IPS-20b (cell line): Measurements from ENCODE around the gene METTL13.
"Not testable (repeated sequence)": the region's sequence is repeated elsewhere in the genome, so short reads cannot be mapped to it uniquely, and the experiment has no call there.

Experiments
- H3K27ac ChIP-seq: one replicate; pipeline ENCODE4 v1.5.1; 2013; ENCODE audit warnings: low read length
- H3K27me3 ChIP-seq: 2 replicates; pipeline ENCODE4 v1.6.1; 2013; ENCODE audit warnings: mild to moderate bottlenecking, low read length, inconsistent platforms; ENCODE audit not compliant: insufficient read depth
- H3K36me3 ChIP-seq: 2 replicates; pipeline ENCODE4 v1.6.1; 2013; ENCODE audit warnings: low read depth, mild to moderate bottlenecking, inconsistent platforms, low read length, moderate library complexity; ENCODE audit not compliant: insufficient read depth
- H3K4me1 ChIP-seq: 2 replicates; pipeline ENCODE4 v1.6.1; 2013; ENCODE audit warnings: mild to moderate bottlenecking, control low read depth, inconsistent platforms, low read length, moderate library complexity; ENCODE audit not compliant: insufficient read depth
- H3K4me3 ChIP-seq: 2 replicates; pipeline ENCODE4 v1.5.1; 2013; ENCODE audit warnings: mild to moderate bottlenecking, low read length, inconsistent platforms
- H3K9ac ChIP-seq: 2 replicates; pipeline ENCODE4 v1.6.1; 2013; ENCODE audit warnings: low read depth, mild to moderate bottlenecking, inconsistent platforms, low read length, moderate library complexity
- H3K9me3 ChIP-seq: 2 replicates; pipeline ENCODE4 v1.6.1; 2013; ENCODE audit warnings: mild to moderate bottlenecking, low read depth, low read length, inconsistent platforms; ENCODE audit not compliant: insufficient read depth

The METTL13 gene

DNA sequence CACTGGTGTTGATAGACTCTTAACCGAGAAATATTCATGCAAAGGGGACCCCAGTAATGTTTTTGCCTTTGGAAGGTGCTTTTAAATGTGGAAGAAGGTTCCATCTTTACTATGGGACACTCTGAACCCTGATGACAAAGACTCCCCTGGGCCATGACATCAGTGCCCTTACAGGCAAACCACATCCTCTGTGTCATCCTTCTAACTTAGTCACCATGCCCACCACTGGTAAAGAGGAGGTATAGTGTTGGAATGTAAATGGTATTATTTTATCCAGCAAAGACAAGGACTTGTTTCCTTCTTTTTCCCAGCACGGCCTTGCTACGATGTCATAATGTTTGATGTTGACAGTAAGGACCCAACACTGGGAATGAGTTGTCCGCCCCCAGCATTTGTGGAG lies 12.6 kb downstream of the METTL13 start:
- H3K27ac ChIP-seq = no peak overlapping the region
- no peak overlapping the region for H3K4me3 ChIP-seq
- H3K4me1 ChIP-seq = no peaks in the 10 kb centered on the region
- H3K36me3 ChIP-seq = peaks cover 94% of the 10 kb centered on the region
- no peaks in the 10 kb centered on the region for H3K9me3 ChIP-seq
- no peak overlapping the region for H3K9ac ChIP-seq
- H3K27me3 ChIP-seq = no peaks in the 10 kb centered on the region

DNA sequence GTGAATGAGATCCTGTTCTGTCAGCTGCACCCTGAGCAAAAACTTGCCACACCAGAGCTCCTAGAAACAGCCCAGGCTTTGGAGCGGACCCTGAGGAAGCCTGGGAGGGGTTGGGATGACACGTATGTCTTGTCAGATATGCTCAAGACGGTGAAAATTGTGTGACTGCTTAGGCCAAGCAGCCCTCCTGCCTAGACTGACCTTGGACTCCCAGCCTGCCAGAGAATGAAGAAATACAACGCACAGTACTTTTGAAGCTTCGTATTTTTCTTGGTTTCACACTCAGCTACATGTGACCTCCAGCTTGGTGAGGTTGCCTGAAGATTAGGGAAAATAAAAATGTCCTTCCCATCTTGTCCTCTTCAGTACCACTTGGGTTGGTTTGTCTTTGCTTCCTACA lies 15.1 kb downstream of the METTL13 start:
- Histone ChIP-seq H3K27ac (no peak overlapping the region), H3K4me3 (no peak overlapping the region), H3K9ac (no peak overlapping the region), H3K36me3 (peaks cover 69% of the 10 kb centered on the region), H3K9me3 (no peaks in the 10 kb centered on the region), H3K4me1 (peaks cover under 1% of the 10 kb centered on the region; the same call in 1 of the 2 replicates), H3K27me3 (no peaks in the 10 kb centered on the region)

DNA sequence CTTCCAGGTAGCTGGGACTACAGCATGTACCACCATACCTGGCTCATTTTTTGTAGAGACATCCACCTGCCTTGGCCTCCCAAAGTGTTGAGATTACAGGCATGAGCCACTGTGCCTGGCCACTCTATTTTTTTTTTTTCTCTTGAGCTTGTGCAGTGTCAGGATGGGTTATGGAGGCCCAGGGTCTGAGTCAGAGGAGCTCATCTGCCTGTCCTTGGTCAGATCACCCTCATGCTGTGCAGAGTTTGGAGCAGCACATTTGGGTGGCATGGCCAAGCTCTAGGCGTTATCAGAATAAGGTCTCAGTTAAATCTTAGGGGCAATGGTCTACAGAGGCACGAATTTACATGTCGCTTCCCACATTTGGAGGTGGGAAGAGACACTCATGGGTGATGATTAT lies 16.9 kb downstream of the METTL13 start:
- H3K9ac ChIP-seq = no peak overlapping the region
- H3K27ac ChIP-seq = no peak overlapping the region
- H3K36me3 ChIP-seq = peaks cover 51% of the 10 kb centered on the region
- no peaks in the 10 kb centered on the region for H3K9me3 ChIP-seq
- no peak overlapping the region for H3K4me3 ChIP-seq
- H3K4me1 ChIP-seq = peaks cover 4% of the 10 kb centered on the region; the same call in 1 of the 2 replicates
- H3K27me3 ChIP-seq = no peaks in the 10 kb centered on the region

DNA sequence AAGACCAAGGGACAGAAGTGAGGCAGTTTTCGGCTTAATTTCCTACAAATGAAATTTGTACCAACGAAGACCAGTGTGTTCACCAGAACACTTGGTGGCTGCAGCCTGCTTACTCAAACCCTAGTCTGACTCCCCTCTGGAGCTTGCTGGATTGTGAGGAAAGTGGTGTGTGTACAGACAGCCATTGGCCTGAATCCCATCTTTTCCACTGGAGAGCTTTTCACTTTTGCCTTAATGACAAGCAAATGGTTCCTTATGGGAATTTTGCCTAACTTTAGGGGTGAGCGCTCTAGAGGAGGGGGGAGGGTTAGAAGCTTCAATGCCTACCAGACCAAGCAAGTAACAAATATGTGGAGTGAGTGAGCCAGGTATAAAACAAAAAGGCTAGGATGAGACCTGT lies 17.3 kb downstream of the METTL13 start:
- Histone ChIP-seq H3K27ac (no peak overlapping the region), H3K9ac (no peak overlapping the region), H3K4me1 (peaks cover 4% of the 10 kb centered on the region; the same call in 1 of the 2 replicates), H3K36me3 (peaks cover 47% of the 10 kb centered on the region), H3K4me3 (no peak overlapping the region), H3K27me3 (no peaks in the 10 kb centered on the region), H3K9me3 (no peaks in the 10 kb centered on the region)

DNA sequence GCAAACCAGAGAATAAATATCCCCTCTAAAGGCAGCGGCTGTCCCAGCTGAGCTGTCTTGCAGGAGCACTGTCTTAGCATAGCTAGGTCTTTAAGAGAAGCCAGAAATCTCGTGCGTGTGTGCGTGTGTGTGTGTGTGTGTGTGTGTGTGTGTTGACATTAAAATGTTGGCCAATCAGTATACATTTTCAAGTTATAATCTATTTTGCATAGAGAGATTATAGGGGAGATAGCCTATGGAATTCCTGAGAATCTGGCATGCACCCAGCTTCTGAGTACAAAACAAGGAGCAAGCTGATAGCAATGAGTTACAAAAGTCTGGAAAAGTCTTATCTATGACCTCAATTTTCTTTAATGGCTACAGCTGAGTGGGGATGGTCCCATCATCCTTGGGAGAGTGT lies 17.7 kb downstream of the METTL13 start:
- Histone ChIP-seq H3K36me3 (peaks cover 43% of the 10 kb centered on the region), H3K9ac (no peak overlapping the region), H3K27me3 (no peaks in the 10 kb centered on the region), H3K9me3 (no peaks in the 10 kb centered on the region), H3K4me1 (peaks cover 4% of the 10 kb centered on the region; the same call in 1 of the 2 replicates), H3K27ac (no peak overlapping the region), H3K4me3 (no peak overlapping the region)

DNA sequence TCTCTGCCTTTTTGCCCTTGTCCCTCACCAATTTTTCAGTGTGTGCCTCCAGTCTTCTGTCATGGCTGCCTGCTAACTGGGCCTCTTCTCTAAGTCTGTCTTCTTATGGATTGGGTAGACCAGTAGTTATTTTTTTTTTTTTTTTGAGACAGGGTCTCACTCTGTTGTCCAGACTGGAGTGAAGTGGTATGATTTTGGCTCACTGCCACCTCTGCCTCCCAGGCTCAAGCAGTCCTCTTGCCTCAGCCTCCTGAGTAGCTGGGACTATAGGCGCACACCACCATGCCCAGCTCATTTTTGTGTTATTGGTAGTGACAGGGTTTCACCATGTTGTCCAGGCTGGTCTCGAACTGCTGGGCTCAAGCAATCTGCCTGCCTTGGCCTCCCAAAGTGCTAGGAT lies 18.2 kb downstream of the METTL13 start:
- not testable (repeated sequence) for H3K9me3 ChIP-seq, H3K27ac ChIP-seq, H3K4me3 ChIP-seq, H3K9ac ChIP-seq, H3K4me1 ChIP-seq, H3K27me3 ChIP-seq
- peaks cover 37% of the 10 kb centered on the region for H3K36me3 ChIP-seq

DNA sequence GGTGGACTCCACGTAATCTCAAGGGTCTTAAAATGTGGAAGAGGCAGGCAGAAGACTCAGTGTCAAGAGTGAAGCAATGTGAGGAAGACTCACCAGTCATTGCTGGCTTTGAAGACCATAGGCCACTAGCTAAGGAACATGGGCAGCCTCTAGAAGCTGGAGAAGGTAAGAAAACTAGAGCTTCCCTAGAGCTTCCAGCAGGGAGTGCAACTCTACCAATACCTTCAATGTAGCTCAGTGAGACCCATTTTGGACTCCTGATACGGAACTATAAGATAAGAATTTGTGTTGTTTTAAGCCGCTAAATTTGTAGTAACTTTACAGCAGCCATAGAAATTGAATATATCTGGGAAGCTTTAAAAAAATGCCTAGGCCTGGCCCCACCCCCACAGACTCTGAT lies 18.9 kb downstream of the METTL13 start:
- no peak overlapping the region for H3K4me3 ChIP-seq
- no peaks in the 10 kb centered on the region for H3K27me3 ChIP-seq
- H3K9me3 ChIP-seq = no peaks in the 10 kb centered on the region
- no peak overlapping the region for H3K9ac ChIP-seq
- no peak overlapping the region for H3K27ac ChIP-seq
- H3K4me1 ChIP-seq = peaks cover 4% of the 10 kb centered on the region; the same call in 1 of the 2 replicates
- H3K36me3 ChIP-seq = peaks cover 31% of the 10 kb centered on the region

DNA sequence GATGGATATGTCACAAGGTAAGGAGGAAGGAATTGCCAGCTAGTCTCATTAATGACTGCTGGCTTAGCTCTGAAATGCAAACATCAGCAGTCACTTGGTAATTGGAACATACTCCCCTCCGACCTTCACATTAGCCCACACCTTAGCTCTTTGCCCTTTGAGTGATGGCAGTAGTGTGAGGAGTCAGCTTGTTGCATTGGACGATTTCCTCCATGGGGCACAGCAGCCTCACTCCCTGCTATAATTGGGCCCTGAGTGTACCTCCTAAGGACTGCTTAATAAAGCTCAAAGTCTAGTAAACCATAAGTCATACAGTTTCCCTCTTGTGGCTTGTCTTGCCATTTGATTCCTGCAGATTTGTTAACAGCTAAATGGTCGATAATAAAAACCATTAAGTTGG lies 19.4 kb downstream of the METTL13 start:
- Histone ChIP-seq H3K27ac (no peak overlapping the region), H3K4me1 (peaks cover 4% of the 10 kb centered on the region; the same call in 1 of the 2 replicates), H3K4me3 (no peak overlapping the region), H3K27me3 (no peaks in the 10 kb centered on the region), H3K9me3 (no peaks in the 10 kb centered on the region), H3K36me3 (peaks cover 26% of the 10 kb centered on the region), H3K9ac (no peak overlapping the region)

DNA sequence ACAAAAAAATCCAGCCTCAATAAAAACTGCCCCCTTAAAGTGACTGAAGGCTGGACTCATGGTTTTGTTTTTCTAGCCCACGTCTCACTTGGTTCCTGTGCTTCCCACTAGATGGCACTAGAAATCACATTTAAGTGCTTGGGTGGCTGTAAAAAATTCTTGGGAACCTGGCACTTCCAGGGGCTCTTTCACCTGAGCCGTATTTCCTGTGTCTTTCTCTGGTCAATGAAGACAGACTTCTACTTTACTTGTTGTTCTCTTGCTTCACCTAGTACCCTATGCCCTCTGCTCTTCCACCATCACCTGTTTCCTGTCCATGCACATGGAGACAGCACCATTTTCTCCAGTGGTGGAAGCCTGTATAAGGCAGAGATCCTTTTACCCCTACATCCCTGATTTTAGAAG lies 20.0 kb downstream of the METTL13 start:
- Histone ChIP-seq H3K36me3 (peaks cover 20% of the 10 kb centered on the region), H3K4me3 (no peak overlapping the region), H3K27ac (no peak overlapping the region)

DNA sequence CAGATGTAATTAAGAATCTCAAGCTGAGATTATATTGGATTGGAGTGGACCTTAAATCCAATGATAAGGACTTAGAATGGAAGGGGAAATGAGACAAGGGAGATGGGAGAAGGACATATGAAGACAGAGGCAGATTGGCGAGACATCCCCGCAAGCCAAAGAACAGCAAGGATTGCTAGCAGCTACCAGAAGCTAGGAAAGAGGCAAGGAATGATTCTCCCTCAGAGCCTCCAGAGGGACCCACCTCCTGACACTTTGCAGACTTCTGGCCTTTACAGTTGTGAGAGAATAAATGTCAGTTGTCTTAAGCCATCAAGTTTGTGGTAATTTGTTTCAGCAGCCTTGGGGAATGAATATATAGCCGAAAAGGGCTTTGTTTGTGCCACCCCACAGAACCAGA lies 20.7 kb downstream of the METTL13 start:
- no peaks in the 10 kb centered on the region for H3K9me3 ChIP-seq
- peaks cover 4% of the 10 kb centered on the region; the same call in 1 of the 2 replicates for H3K4me1 ChIP-seq
- no peak overlapping the region for H3K27ac ChIP-seq
- no peak overlapping the region for H3K9ac ChIP-seq
- no peaks in the 10 kb centered on the region for H3K27me3 ChIP-seq
- no peak overlapping the region for H3K4me3 ChIP-seq
- peaks cover 12% of the 10 kb centered on the region; the same call in 1 of the 2 replicates for H3K36me3 ChIP-seq

More for the DNA sequence above, 20.0 kb downstream of the METTL13 start:
- Histone ChIP-seq H3K9ac (peak overlapping the region; percentile 21; the same call in 1 of the 2 replicates), H3K4me1 (peaks cover 4% of the 10 kb centered on the region; the same call in 1 of the 2 replicates), H3K27me3 (no peaks in the 10 kb centered on the region), H3K9me3 (no peaks in the 10 kb centered on the region)

DNA sequence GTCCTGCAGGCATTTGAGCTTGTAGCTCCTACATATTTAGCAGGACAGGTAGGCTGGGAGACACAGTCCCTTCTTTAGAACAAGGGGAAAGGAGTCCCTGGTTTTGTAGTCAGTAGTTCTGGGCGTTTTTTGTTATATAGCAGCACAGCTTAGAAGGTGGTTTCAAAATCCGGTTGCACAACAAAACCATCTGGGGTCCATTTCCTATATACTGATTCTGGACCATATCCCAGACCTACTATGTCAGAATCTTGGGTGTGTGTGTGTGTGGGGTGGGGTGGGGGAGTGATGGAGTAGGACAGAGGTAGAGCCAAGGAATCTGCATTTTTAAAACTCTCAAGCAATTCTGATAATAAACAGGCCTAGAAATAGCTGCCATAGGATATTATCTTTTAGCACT lies 21.6 kb downstream of the METTL13 start:
- Histone ChIP-seq H3K4me1 (peaks cover 4% of the 10 kb centered on the region; the same call in 1 of the 2 replicates), H3K27ac (no peak overlapping the region), H3K9me3 (no peaks in the 10 kb centered on the region), H3K27me3 (no peaks in the 10 kb centered on the region), H3K9ac (no peak overlapping the region), H3K4me3 (no peak overlapping the region), H3K36me3 (peaks cover 4% of the 10 kb centered on the region; the same call in 1 of the 2 replicates)

DNA sequence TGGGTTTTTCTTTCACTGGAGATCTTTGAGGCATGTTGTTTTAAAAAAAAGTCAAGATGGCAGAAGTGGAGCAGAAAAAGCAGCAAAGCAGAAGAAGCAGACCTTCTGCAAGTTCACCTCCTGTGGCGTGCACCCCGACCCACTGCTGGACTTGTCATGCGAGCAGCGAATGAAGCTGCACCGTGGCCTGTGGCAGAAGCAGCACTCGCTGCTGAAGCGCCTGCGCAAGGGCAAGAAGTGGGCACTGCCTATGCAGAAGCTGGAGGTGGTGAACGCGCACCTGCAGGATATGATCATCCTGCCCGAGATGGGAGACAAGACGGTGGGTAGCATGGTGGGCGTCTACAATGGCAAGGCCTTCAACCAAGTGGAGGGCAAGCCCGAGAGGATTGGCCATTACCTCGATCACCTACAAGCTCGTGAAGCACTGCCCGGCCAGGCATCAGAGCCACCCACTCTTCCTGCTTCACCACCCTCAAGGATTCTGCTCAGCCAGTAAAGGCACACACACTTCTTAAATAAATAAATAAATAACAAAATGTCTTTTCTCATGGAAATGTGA lies 22.1 kb downstream of the METTL13 start:
- Histone ChIP-seq H3K27ac (no peak overlapping the region), H3K4me3 (no peak overlapping the region), H3K4me1 (peaks cover 4% of the 10 kb centered on the region; the same call in 1 of the 2 replicates), H3K36me3 (no peaks in the 10 kb centered on the region), H3K27me3 (no peaks in the 10 kb centered on the region), H3K9me3 (no peaks in the 10 kb centered on the region), H3K9ac (no peak overlapping the region)
